ENCODE measurements around the gene RAB3B.
"Not testable (repeated sequence)": the region's sequence is repeated elsewhere in the genome, so short reads cannot be mapped to it uniquely, and the experiment has no call there.

RAB3B gene, protein sequence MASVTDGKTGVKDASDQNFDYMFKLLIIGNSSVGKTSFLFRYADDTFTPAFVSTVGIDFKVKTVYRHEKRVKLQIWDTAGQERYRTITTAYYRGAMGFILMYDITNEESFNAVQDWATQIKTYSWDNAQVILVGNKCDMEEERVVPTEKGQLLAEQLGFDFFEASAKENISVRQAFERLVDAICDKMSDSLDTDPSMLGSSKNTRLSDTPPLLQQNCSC

GRCh38 chr1:51990478-51990965 is at the start of gene RAB3B:
Gene RAB3B, minus strand, starts transcription at chr1:51990700. Its CDS starts 13,583 bp downstream, at chr1:51977117.
- DNase-seq, result peak; percentile 72

- no peak for DNase-seq
Measured at GRCh38 chr1:52037909-52038308, 47.4 kb upstream of the RAB3B start.

DNA sequence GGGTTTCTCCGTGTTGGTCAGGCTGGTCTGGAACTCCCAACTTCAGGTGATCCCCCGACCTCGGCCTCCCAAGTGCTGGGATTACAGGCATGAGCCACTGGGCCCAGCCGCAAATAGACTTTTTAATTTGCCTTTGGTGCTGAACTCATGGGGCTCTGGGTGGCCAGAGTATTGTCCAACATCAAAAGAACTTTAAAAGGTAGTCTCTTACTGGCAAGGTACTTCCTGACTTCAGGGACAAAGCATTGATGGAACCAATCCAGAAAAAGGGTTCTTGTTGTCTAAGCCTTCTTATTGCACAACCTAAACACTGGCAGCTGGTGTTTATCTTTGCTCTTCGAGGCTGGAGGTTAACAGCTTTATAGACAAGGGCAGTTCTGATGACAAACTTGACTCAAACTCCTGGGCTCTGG is 46.9 kb upstream of the RAB3B start:
- no peak for DNase-seq

DNA sequence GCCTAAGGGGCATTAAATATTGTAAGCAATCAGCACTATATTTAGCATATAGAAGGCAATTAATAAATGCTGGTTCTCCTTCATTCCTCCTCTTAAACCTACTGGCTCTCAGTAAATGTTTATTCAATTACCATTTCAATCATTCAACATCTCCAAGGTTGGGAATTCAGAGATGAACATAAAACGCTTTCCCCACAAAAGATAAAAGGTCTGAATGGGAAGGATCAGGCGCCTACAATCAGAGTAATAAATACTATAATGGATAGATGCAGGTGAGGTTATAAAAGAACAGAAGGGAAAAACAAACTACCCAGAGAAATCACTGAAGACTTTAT is 43.5 kb upstream of the RAB3B start:
- no peak for DNase-seq

DNA sequence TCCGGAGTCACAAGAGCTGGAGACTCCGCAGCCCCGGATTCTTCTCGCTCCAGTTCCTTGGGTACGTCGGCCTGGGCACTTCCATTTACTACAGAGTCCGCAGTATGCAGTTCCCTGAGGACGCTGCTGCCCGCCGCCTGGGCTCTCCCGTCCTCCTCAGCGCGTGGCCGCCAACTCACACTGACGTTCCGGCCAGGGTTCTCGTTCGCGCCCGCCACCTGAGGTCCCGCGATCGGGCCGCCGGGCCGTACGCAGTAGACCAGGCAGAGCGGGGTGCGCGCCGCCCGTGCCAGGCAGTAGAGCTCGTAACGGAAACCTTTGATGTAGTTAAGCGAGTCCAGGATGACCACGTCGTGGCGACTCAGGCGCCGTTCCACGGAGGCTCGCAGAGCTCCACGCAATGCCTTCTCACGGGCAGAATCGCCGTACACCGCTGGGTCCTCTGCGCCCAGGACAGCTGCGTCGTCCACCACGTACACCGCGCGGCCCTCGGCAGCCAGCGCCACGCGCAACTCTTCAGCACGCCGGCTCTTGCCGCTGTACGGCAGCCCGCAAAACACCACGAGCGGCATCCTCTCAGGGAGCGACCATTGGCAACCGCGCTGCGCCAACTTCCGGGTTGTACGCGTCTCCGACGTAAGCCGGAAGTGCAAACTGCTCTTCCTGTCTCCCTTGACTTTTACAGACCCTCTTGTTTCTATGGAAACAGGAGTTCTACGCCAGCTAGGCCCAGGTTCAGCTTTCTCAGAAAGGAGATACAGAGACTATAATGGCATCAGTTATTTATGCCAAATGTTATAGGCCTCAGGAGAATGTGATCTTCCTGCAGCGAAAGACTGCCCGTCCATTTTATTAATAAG is 42.9 kb upstream of the RAB3B start, which contains the start of gene KTI12:
Gene KTI12 (minus strand): TSS at position 621 of the 860 bp plus-strand sequence. CDS start 49 bp downstream, at position 572.
- peak; percentile 90 for DNase-seq

DNA sequence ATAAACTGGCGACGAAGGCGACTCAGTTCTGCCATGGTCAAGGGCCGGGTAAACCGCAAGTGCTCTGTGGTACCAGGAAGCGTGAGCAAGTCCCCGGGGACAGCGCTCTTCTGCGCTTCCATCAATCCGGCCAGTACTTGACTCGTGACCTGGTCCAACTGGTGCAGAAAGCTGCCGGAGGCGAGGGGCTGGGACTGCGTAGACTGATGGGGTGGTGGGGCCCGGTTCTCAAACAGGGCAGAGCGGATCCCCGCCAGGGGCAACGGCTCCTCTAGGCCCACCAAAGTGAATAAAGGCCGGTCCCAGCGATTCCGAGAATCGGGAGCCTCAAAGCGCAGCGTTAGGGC is 42.3 kb upstream of the RAB3B start:
- no peak for DNase-seq

GRCh38 chr1:52032124-52032784 is 41.8 kb upstream of the RAB3B start:
- no peak for DNase-seq

- not testable (repeated sequence) for DNase-seq
Measured at GRCh38 chr1:52028839-52029238, 38.3 kb upstream of the RAB3B start.

DNA sequence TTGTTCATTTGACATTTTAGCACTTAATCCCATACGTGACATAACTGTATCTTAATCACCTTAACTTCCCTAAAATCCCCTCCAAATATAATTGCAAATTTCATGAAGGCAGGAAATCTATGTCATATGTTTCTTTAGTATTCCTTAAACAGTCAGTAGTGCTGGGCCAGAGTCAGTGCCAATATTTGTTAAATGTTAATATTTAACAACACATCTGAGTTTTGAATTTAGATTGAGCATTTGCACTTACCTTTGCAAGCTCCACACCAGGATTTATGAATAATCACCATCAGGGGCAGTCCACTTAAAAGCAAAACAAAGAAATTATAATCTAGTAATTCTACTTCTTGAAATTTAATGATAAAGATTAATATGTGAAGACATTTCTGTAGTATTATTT is 37.8 kb upstream of the RAB3B start:
- no peak for DNase-seq

GRCh38 chr1:52026278-52026677 is 35.8 kb upstream of the RAB3B start:
- DNase-seq, result no peak

GRCh38 chr1:52022133-52022532 is 31.6 kb upstream of the RAB3B start:
- no peak for DNase-seq

DNA sequence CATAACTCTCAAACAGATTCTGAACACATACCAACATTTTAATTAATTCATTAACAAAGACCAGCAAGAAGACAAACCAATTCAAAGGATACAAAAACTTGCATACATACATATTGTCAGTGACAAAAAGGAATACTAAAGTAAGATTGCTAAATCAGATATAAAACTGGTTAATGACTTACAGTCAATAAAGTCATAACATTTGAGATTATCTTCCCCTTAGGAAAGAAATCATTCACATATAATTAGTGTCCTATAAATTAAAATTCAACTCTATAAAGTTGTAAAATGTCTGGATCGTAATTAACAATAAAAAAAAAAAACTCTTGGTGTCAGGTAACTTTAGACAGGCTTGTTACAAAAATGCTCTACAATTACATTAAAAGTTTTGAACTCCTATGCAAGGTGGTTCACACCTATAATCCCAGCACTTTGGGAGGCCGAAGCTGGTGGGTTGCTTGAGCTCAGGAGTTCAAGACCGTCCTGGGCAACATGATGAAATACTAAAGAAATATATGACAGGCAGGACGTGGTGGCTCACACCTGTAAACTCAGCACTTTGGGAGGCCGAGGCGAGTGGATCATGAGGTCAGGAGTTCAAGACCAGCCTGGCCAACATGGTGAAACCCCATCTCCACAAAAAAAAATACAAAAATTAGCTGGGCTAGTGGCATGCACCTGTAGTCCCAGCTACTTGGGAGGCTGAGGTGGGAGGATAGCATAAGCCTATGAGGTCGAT is 17.7 kb upstream of the RAB3B start:
- DNase-seq, result no peak

- no peak for DNase-seq
Measured at GRCh38 chr1:52007215-52008002, 16.9 kb upstream of the RAB3B start.

DNA sequence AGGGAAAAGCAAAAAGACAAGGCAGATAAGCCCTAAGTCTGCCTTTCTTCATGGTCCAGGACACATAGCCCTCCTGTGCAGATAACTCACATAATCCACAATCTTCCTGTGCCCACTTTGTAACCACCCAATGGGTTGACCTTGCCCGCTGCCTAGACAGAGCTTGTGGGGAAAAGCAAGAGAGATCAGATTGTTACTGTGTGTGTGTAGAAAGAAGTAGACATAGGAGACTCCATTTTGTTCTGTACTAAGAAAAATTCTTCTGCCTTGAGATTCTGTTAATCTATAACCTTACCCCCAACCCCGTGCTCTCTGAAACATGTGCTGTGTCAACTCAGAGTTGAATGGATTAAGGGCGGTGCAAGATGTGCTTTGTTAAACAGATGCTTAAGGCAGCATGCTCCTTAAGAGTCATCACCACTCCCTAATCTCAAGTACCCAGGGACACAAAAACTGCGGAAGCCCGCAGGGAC is 15.6 kb upstream of the RAB3B start:
- DNase-seq, result not testable (repeated sequence)

DNA sequence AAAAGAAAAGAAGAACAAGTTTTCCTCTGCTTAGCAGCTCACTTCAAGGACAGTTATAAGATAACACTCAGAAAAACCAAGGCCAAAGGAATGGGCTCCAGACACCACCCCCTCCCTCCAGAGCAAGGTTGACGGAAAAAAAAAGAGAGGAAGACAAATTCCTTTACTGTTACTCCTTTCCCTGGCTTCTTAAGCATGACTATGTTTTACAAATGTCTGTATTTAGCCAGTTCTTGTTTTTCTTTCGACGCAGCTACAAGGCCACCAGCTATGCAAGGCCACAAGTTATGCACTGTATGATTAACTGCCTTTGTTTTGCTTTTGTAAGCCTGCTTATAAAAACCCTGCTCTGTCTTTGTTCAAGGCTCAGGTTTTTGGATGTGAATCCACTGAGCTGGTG is 15.0 kb upstream of the RAB3B start:
- DNase-seq, result peak; percentile 7

DNA sequence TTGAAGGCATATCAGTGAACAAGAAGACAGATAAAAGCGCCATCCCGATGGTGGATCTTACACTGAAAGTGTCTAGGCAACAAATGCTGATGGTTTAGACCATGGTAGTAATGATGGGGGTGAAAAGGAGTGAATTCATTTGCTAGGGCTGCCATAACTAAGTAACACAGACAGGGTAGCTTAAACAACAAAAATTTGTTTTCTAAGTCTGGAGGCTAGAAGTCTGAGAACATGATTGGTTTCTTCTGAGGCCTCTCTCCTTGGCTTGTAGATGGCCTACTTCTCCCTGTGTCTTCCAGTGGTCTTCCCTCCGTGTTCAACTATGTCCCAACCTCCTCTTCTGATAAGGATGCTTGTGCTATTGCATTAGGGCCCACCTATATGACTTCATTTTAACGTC is 13.4 kb upstream of the RAB3B start:
- no peak for DNase-seq

- DNase-seq, result peak; percentile 70
Measured at GRCh38 chr1:52002038-52002917, 11.8 kb upstream of the RAB3B start.

DNA sequence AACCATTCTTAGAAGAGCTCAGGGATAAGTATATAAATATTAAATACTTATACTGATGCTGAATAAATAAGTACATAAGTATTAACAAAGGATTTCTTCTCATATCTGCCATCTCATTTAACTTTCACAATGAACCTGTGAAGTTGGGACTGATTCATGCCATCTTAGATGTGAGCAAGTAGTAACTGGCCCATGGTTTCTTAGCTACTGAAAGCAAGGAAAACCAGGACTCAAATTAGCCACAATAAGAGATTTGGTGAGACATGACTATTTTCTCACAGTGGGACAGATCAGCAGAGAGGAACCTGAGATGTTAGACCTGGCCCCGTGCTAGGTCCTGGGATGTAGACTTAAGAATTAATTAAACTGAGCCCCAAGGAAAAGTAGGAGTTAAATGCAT is 8.2 kb upstream of the RAB3B start:
- DNase-seq, result no peak

DNA sequence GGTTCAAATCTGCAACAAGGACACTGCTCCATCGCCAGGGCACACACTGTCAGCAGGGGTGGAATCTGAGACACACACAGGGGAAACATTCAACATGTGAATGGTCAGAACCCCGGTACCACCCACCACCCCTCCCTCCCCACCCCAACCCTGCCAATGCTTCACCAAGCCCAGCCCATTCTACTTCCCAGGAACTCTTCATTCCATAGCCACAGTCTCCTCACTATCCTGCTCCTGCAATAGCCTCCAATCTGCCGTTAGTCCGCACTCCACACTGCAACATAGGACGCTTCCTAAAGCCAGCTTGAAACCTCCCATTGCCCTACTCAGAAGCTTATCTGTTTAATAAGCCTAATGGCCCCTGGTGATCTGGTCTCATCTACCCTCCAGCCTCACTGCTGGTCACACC is 7.5 kb upstream of the RAB3B start:
- no peak for DNase-seq

DNA sequence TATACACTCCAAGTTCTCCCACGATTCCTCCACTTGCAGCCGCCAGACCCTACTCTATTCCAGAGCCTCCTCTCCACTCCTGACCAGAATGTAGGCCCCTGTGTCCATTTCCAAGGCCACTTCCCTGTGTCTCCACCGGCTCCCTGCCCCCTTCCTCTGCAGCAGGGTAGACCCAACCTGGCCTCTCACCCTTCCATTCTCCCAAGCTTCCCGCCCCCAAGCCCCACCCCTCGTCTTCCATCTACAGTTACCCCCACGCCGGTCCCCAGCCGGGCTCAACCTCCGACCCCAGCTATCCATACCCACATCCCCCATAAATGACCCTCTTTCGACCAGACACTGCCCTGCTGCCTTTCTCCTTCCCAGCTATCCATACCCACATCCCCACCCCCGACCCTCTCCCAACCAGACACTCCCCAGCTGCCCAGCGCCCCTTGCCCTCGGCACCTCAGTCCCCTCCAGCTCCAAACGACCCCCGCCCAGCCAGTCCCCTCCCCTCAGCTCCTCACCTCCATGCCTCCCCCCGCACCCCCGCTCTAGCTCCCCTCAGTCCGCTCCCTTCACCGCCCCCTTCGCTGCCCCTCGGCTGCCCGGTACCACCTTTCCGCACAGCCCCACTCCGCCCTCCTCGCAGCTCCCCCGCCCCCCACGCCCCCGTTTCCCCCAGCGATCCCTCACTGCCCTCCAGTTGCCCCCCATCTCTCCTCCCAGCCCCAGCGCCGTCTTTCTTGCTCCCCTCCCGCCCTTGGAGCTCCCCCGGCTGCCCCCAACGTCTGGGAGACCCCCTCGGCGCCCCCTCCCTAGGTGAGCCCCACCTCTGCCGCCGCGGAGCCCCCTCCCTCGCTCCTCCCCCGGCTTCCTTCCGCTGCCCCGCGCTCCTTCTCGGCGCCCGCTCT is 670 bp downstream of the RAB3B start:
- no peak for DNase-seq

All from NCI-H226 (cell line).